ENCODE results near the gene SLC51A.

The SLC51A gene

GRCh38 chr3:196175722-196176121 is 40.6 kb upstream of the SLC51A start:
- H3K27ac ChIP-seq, result no peak overlapping the region
- no peak for DNase-seq (ENCODE audit: low spot score)
- ChIA-PET CTCF (interaction anchor here (0.6 kb wide), 1 partner anchor 33 kb away, joined by 4 read pairs; no protein-coding TSS in a partner anchor), POLR2A (ENCODE audit: low non-redundant PET) (no interaction called here)
- no peak for TF ChIP-seq CTCF (conservative IDR thresholded peaks at IDR 0.05; ENCODE audit: low read depth)

GRCh38 chr3:196177567-196177966 is 38.8 kb upstream of the SLC51A start:
- CTCF ChIA-PET, result no interaction called here
- TF ChIP-seq CTCF (conservative IDR thresholded peaks at IDR 0.05; ENCODE audit: low read depth), result no peak
- H3K27ac ChIP-seq, result no peak overlapping the region
- no peak for DNase-seq (ENCODE audit: low spot score)
- POLR2A ChIA-PET (ENCODE audit: low non-redundant PET), result no interaction called here

GRCh38 chr3:196177967-196178366 is 38.4 kb upstream of the SLC51A start:
- no peak overlapping the region for H3K27ac ChIP-seq
- TF ChIP-seq CTCF (conservative IDR thresholded peaks at IDR 0.05; ENCODE audit: low read depth), result no peak
- ChIA-PET POLR2A (ENCODE audit: low non-redundant PET) (no interaction called here), CTCF (no interaction called here)
- no peak for DNase-seq (ENCODE audit: low spot score)

DNA sequence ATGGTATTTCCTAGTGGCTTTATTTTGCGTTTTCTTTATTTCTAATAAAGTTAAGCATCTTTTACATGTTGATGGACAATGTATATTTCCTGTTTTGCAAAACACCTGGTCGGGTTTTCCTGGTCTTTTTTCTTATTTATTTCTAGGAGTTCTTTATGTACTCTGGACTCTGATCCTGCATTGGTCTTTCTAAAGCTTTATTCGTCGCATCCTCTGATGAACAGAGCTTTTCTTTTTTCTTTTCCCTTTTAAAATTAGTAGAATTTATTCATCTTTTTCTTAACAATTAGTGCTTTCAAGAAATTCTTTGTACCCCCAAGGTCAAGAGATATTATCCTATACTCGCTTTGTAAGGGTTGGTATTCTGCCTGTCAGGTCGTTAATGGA is 37.3 kb upstream of the SLC51A start:
- DNase-seq (ENCODE audit: low spot score), result no peak
- CTCF ChIA-PET, result no interaction called here
- TF ChIP-seq CTCF (conservative IDR thresholded peaks at IDR 0.05; ENCODE audit: low read depth), result no peak
- H3K27ac ChIP-seq, result peak overlapping the region; percentile 69
- POLR2A ChIA-PET (ENCODE audit: low non-redundant PET), result no interaction called here

- ChIA-PET POLR2A (ENCODE audit: low non-redundant PET) (interaction anchor here (0.8 kb wide), 1 partner anchor 109 kb away, joined by 4 read pairs; no protein-coding TSS in a partner anchor), CTCF (interaction anchor here (0.7 kb wide), 1 partner anchor 8 kb away, joined by 5 read pairs; no protein-coding TSS in a partner anchor)
- peak; percentile 69 for DNase-seq (ENCODE audit: low spot score)
- TF ChIP-seq CTCF (conservative IDR thresholded peaks at IDR 0.05; ENCODE audit: low read depth), result no peak
- H3K27ac ChIP-seq, result peak overlapping the region; percentile 69
Observed at GRCh38 chr3:196179380-196180308, 36.7 kb upstream of the SLC51A start.

GRCh38 chr3:196180346-196180745 is 36.0 kb upstream of the SLC51A start:
- CTCF ChIA-PET, result interaction anchor here (0.7 kb wide), 1 partner anchor 8 kb away, joined by 5 read pairs; no protein-coding TSS in a partner anchor
- POLR2A ChIA-PET (ENCODE audit: low non-redundant PET), result interaction anchor here (0.8 kb wide), 1 partner anchor 110 kb away, joined by 4 read pairs; no protein-coding TSS in a partner anchor
- TF ChIP-seq CTCF (conservative IDR thresholded peaks at IDR 0.05; ENCODE audit: low read depth), result no peak
- H3K27ac ChIP-seq, result peak overlapping the region; percentile 69
- DNase-seq (ENCODE audit: low spot score), result no peak

Measured in RWPE1 (cell line).